Activated CD4-positive, alpha-beta T cell treated with anti-CD3 and anti-CD28 coated beads, Interleukin-2, amount 10 ng/mL, durations not matched to agents 7 days and 5 days (primary cell): Measurements from ENCODE around the gene ICOS. TPM values are rescaled to one million over a fixed set of nuclear protein-coding genes. Genes with fewer than 3 reads are reported as not detected.
A peak's percentile ranks its signal among the peaks of the same experiment; 100 is the strongest.

Source experiments
- CTCF ChIA-PET: fragments of 350-600 bp; sonication (Branson Sonifier 250); formaldehyde crosslinking; loops from one replicate; lab custom pipeline; 2021; ENCODE audit warnings: antibody characterized with exemption; lab: Charles Lee
- POLR2A ChIA-PET: fragments of 350-600 bp; sonication (Branson Sonifier 250); formaldehyde crosslinking; loops from one replicate; lab custom pipeline; 2021; ENCODE audit warnings: antibody characterized with exemption; lab: Charles Lee
- DNase-seq: peaks from one replicate; pipeline ENCODE4 v3.0.0-alpha.2; 2020
- H3K27ac Mint-ChIP-seq: one replicate; pipeline ENCODE4 v1.8.0; 2021; ENCODE audit warnings: mild to moderate bottlenecking, moderate library complexity, mixed read lengths
- H3K27me3 Mint-ChIP-seq: one replicate; pipeline ENCODE4 v1.8.0; 2021; ENCODE audit warnings: mixed read lengths
- H3K36me3 Mint-ChIP-seq: one replicate; pipeline ENCODE4 v1.8.0; 2021; ENCODE audit warnings: low read depth, mixed read lengths
- H3K4me1 Mint-ChIP-seq: one replicate; pipeline ENCODE4 v1.8.0; 2021; ENCODE audit warnings: mixed read lengths
- H3K4me3 Mint-ChIP-seq: one replicate; pipeline ENCODE4 v1.8.0; 2021; ENCODE audit warnings: mild to moderate bottlenecking, moderate library complexity, mixed read lengths
- H3K9me3 Mint-ChIP-seq: one replicate; pipeline ENCODE4 v1.8.0; 2021; ENCODE audit warnings: mixed read lengths
- total RNA-seq, 2 experiments: library from RNA; stranded (reverse); gene quantifications; one replicate each; pipeline ENCODE4 v1.2.3, GENCODE V29; 2021

Gene ICOS, protein sequence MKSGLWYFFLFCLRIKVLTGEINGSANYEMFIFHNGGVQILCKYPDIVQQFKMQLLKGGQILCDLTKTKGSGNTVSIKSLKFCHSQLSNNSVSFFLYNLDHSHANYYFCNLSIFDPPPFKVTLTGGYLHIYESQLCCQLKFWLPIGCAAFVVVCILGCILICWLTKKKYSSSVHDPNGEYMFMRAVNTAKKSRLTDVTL
- total RNA-seq, result 10 to 100 TPM; 52.0 to 63.6 TPM

DNA sequence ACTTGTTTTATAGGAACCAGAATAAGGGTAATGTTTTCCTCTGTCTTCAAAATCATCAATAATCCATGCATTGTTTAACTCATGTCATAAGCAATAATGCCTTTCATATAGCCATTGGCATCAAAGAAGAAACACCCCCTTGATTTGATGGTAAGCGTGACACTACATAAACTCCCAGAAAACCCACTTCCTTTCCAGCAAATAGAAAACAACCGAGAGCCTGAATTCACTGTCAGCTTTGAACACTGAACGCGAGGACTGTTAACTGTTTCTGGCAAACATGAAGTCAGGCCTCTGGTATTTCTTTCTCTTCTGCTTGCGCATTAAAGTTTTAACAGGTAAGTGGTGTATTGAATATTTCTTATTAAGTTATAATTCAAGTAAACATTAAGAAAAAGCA is at the start of gene ICOS:
ICOS (plus strand) TSS at position 229 of the 400 bp plus-strand sequence; CDS start at position 281, 52 bp downstream.
- H3K4me1 Mint-ChIP-seq, result peaks cover 55% of the 10 kb centered on the region
- H3K27me3 Mint-ChIP-seq, result no peaks in the 10 kb centered on the region
- POLR2A ChIA-PET, result no interaction called here
- CTCF ChIA-PET, result interaction anchor here (0.9 to 1.9 kb wide), 2 partner anchors 22 to 124 kb away, joined by 3 read pairs; no protein-coding TSS in a partner anchor
- peak within 1 kb of the TSS; percentile 93 for H3K27ac Mint-ChIP-seq
- peak within 1 kb of the TSS; percentile 90 for H3K4me3 Mint-ChIP-seq
- H3K36me3 Mint-ChIP-seq, result peaks cover 48% of the 10 kb centered on the region
- peak; percentile 76 for DNase-seq
- H3K9me3 Mint-ChIP-seq, result no peaks in the 10 kb centered on the region

DNA sequence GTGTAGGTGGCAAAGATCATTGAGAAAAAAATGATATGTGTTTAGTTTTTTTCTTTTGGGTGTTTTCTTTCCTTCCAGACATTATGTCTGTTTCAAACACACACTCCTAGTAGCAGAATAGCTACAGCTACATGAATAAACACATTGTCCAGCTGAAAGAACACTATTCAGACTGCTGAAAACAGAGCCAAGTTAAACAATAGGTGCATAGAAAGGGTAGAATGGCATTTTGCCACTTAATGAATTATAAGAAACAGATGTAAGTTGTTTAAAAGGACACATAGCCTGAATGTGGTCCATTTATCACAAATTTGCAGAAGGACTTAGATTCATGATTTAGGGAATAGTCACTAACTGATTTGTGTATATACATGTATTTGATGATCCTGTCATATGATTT is 48.9 kb upstream of the ICOS start:
- ChIA-PET POLR2A (no interaction called here), CTCF (interaction anchor here (0.5 to 3.0 kb wide), 8 partner anchors 11 to 128 kb away, joined by 3 to 20 read pairs (median 4); partner anchors contain the start of gene CTLA4)
- Mint-ChIP-seq H3K4me3 (no peak overlapping the region), H3K9me3 (peaks cover 6% of the 10 kb centered on the region), H3K27ac (no peak overlapping the region), H3K36me3 (peaks cover 4% of the 10 kb centered on the region), H3K27me3 (no peaks in the 10 kb centered on the region), H3K4me1 (peaks cover 49% of the 10 kb centered on the region)
- no peak for DNase-seq

DNA sequence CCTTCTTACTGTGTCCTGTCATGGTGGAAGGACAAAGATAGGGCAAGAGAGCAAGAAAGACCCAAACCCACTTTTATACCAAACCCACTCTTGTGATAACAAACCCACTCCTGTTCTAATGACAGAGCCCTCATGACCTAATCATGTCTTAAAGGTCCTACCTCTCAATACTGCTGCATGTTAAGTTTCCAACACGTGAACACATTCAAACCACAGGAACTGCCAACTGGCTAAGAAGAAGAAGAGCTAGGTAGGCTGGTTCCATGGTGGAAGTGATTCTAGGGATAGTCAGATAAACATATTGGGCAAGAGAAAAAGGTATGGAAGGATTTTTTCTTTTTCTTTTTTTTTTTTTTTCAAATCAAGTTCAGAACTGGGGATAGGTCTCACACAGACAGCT is 47.0 kb upstream of the ICOS start:
- no peak for DNase-seq
- ChIA-PET POLR2A (interaction anchor here (1.1 kb wide), 1 partner anchor 18 kb away, joined by 3 read pairs; no protein-coding TSS in a partner anchor), CTCF (interaction anchor here (0.6 to 2.7 kb wide), 6 partner anchors 12 to 641 kb away, joined by 3 to 13 read pairs (median 4); no protein-coding TSS in a partner anchor)
- no peak overlapping the region for H3K27ac Mint-ChIP-seq
- H3K27me3 Mint-ChIP-seq, result no peaks in the 10 kb centered on the region
- H3K4me3 Mint-ChIP-seq, result no peak overlapping the region
- H3K4me1 Mint-ChIP-seq, result peaks cover 61% of the 10 kb centered on the region
- peaks cover 6% of the 10 kb centered on the region for H3K36me3 Mint-ChIP-seq
- peaks cover 6% of the 10 kb centered on the region for H3K9me3 Mint-ChIP-seq

DNA sequence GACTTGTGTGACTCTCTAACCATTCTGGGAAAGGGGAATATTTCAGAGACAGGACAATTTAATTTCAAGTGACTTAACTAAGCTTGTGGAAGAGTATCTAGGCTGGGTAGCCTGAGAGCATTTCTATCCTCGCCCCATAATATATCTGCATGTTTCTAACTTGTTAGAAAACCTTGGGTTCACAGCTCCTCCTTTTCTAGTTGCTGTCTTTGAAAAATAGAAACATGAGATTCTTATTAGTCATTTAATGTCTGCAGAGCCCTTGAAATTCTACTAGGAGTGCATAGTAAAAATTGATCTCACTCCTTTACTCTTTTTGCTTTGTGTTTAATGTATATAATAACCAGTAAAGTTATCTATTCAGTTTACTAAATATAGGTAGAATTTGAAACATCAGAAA is 46.6 kb upstream of the ICOS start:
- Mint-ChIP-seq H3K27ac (no peak overlapping the region), H3K4me3 (no peak overlapping the region), H3K27me3 (no peaks in the 10 kb centered on the region), H3K9me3 (peaks cover 6% of the 10 kb centered on the region), H3K36me3 (peaks cover 6% of the 10 kb centered on the region), H3K4me1 (peaks cover 64% of the 10 kb centered on the region)
- CTCF ChIA-PET, result interaction anchor here (0.6 to 2.7 kb wide), 6 partner anchors 12 to 641 kb away, joined by 3 to 13 read pairs (median 4); no protein-coding TSS in a partner anchor
- POLR2A ChIA-PET, result interaction anchor here (1.1 kb wide), 1 partner anchor 18 kb away, joined by 3 read pairs; no protein-coding TSS in a partner anchor
- no peak for DNase-seq

DNA sequence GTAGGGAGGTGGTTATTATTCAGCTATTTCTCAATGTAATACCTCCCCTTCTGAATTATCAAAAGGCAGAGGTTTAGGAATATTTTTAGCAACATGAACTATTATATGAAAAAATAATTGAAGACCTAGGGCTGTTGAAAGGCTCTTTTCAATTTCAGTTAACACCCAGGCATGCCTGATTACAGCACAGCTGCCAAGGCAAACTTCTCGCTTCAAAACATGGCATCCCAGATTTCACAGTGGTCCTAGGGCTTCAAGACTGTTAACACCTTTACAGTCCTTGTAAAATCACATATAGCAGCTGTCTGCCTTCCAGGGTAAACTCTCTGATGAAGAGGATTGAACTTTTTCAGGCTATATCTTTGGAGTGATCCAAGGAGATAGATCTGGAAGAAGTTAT is 45.8 kb upstream of the ICOS start:
- Mint-ChIP-seq H3K27ac (peak overlapping the region; percentile 22), H3K36me3 (peaks cover 6% of the 10 kb centered on the region), H3K27me3 (no peaks in the 10 kb centered on the region), H3K4me1 (peaks cover 63% of the 10 kb centered on the region), H3K9me3 (peaks cover 6% of the 10 kb centered on the region), H3K4me3 (no peak overlapping the region)
- DNase-seq, result no peak
- ChIA-PET CTCF (interaction anchor here (1.0 to 2.7 kb wide), 6 partner anchors 13 to 57 kb away, joined by 3 to 13 read pairs (median 5); partner anchors contain the start of gene CTLA4), POLR2A (no interaction called here)

DNA sequence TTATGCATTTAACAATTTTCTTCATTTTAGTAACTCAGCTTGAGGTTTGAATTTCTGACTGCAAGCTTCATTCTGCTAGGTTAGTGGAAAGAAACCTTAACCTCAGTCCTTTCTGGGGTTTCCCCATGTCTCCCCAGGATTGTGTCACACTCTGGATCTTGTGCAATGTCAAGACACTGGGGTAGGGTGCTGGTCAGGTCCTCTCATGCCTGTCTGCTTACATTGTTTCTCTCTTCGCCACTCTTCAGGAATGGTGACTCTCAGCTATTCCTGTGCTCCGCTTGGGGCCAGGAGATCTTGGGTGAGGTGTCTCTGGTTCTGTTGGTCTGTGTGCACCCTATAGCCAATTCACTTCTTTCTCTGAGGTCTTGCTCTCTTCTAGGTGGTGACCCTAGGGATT is 45.1 kb upstream of the ICOS start:
- ChIA-PET POLR2A (no interaction called here), CTCF (interaction anchor here (0.6 to 2.7 kb wide), 6 partner anchors 14 to 676 kb away, joined by 3 to 13 read pairs (median 4); partner anchors contain the start of gene CTLA4)
- Mint-ChIP-seq H3K4me3 (no peak overlapping the region), H3K36me3 (peaks cover 6% of the 10 kb centered on the region), H3K27me3 (no peaks in the 10 kb centered on the region), H3K27ac (no peak overlapping the region), H3K9me3 (peaks cover 6% of the 10 kb centered on the region), H3K4me1 (peaks cover 56% of the 10 kb centered on the region)
- peak; percentile 42 for DNase-seq

DNA sequence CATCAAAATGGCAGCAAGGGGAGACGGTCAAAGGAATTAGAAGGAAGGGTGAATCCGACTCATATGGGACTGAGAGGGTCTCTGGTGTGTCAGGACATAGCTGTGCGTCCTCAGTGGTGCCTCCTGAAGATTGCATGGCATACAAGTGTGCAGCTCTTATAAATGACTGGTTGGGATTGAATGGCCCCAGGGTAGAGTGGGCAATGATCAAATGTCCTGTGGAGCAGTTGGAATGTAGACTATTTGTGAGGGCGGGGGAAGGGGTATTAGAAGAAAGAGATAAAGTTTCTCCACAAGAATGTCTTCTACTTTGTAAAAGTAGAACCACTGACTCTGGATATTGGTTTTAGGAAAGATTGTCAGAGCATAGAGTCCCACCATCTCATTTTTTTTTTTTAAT is 44.4 kb upstream of the ICOS start:
- peaks cover 56% of the 10 kb centered on the region for H3K4me1 Mint-ChIP-seq
- no peak overlapping the region for H3K4me3 Mint-ChIP-seq
- peaks cover 6% of the 10 kb centered on the region for H3K9me3 Mint-ChIP-seq
- CTCF ChIA-PET, result interaction anchor here (0.8 to 1.2 kb wide), 2 partner anchors 18 to 59 kb away, joined by 3 read pairs; no protein-coding TSS in a partner anchor
- peaks cover 10% of the 10 kb centered on the region for H3K36me3 Mint-ChIP-seq
- no peak for DNase-seq
- POLR2A ChIA-PET, result no interaction called here
- H3K27me3 Mint-ChIP-seq, result no peaks in the 10 kb centered on the region
- no peak overlapping the region for H3K27ac Mint-ChIP-seq

DNA sequence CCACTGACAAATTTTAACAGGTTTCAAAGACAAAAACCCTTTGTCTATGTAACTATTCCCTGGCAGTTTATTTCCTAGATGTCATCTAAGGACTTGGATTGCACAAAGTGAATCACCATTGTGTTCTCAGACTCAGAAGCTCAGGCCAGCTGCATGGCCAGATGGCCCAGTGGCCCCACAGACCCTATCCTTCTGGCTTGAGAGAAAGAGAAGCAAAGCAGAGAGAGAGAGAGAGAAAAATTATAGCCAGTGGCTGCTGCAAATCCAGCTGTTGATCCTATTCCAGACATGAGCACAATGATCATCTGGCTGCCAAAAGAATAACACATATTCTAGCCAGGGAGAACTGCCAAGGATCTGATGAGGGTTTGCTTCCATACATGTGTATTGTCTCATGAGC is 43.2 kb upstream of the ICOS start:
- Mint-ChIP-seq H3K4me1 (peaks cover 60% of the 10 kb centered on the region), H3K27me3 (no peaks in the 10 kb centered on the region), H3K36me3 (peaks cover 13% of the 10 kb centered on the region), H3K4me3 (no peak overlapping the region), H3K9me3 (peaks cover 9% of the 10 kb centered on the region), H3K27ac (peak overlapping the region; percentile 2)
- DNase-seq, result no peak
- ChIA-PET CTCF (interaction anchor here (0.7 to 1.7 kb wide), 4 partner anchors 14 to 121 kb away, joined by 3 to 5 read pairs (median 4); no protein-coding TSS in a partner anchor), POLR2A (no interaction called here)

DNA sequence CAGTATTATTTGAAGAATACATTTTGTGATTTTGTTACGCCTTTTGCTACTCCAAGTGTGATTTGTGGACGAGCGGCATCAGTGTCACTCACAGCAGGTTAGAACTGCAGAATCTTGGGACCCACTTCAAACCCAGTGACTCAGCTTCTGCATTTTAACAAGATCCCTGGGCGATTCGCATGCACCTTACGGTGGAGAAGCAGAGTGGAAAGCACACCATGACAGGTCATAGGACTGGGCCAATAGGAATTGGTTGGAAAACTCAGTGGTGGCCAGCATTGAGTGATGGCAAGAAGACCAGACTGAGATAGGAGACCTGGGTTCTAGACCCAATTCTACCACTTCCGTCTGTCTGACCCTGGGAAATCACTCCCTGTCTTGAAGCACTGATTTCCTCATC is 42.7 kb upstream of the ICOS start:
- ChIA-PET CTCF (interaction anchor here (0.7 to 1.7 kb wide), 4 partner anchors 13 to 120 kb away, joined by 3 to 5 read pairs (median 4); no protein-coding TSS in a partner anchor), POLR2A (no interaction called here)
- no peak for DNase-seq
- H3K27ac Mint-ChIP-seq, result peak overlapping the region; percentile 74
- peaks cover 15% of the 10 kb centered on the region for H3K36me3 Mint-ChIP-seq
- H3K4me1 Mint-ChIP-seq, result peaks cover 61% of the 10 kb centered on the region
- no peak overlapping the region for H3K4me3 Mint-ChIP-seq
- H3K9me3 Mint-ChIP-seq, result peaks cover 10% of the 10 kb centered on the region
- H3K27me3 Mint-ChIP-seq, result no peaks in the 10 kb centered on the region

DNA sequence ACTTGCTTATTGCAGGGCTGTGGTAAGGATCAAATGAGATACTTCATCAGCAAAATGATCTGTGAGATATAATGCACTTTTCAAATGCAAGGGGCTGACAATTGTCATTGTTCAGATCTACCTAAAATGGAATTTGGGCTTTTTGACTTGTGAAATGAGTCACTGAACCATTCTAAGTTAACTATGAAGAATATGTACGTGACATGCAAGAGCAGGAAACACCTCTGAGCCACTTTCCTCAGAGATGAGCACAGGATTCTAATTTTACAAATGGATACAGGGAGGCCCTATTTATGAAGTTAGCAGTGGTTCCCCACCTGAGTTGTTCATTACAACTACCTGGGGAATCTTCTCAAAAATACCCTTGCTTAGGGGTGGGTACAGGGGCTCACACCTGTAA is 42.3 kb upstream of the ICOS start:
- Mint-ChIP-seq H3K4me3 (no peak overlapping the region), H3K9me3 (peaks cover 12% of the 10 kb centered on the region), H3K36me3 (peaks cover 17% of the 10 kb centered on the region), H3K27ac (peak overlapping the region; percentile 74), H3K4me1 (peaks cover 61% of the 10 kb centered on the region), H3K27me3 (no peaks in the 10 kb centered on the region)
- POLR2A ChIA-PET, result no interaction called here
- CTCF ChIA-PET, result interaction anchor here (0.9 to 1.7 kb wide), 5 partner anchors 8 to 120 kb away, joined by 3 to 6 read pairs (median 4); no protein-coding TSS in a partner anchor
- DNase-seq, result no peak

DNA sequence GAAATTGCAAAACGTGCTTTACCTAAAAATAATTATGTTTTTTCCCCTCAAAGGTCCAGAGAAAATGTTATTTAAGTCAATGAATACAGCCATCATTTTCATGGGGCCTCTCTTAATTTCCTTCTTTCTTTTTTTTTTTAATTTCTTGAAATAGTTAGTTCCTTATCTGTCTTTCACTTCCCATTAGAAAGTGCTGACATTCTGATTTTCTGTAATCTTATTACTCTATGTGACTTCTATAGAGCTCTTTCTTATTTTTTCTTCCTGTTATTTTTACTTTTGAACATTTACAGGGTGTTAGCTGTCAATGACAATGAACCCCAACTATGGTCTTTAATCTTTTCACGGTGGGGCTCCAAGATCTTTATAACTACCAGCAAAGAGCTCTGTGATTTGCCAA is 39.0 kb upstream of the ICOS start:
- Mint-ChIP-seq H3K27me3 (no peaks in the 10 kb centered on the region), H3K4me1 (peaks cover 35% of the 10 kb centered on the region), H3K36me3 (peaks cover 29% of the 10 kb centered on the region), H3K9me3 (peaks cover 25% of the 10 kb centered on the region), H3K4me3 (no peak overlapping the region), H3K27ac (no peak overlapping the region)
- ChIA-PET CTCF (interaction anchor here (1.0 to 1.6 kb wide), 7 partner anchors 12 to 659 kb away, joined by 3 to 5 read pairs (median 3); no protein-coding TSS in a partner anchor), POLR2A (no interaction called here)
- DNase-seq, result no peak

DNA sequence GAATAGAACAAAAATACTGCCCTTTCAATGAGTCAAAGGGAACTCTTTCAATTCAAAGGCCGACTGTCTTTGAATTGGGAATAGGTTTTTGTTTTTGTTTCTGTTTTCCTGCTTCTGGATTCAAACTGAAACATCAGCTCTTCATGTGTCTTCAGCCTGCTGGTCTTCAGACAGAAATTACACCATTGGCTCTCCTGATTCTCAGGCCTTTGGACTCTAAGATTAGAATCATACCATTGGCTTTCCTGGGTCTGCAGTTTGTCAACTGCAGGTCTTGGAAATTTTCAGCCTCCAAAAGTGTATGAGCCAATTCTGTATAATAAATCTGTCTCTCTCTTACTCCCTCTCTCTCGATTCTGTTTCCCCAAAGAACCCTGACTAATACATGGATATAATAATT is 37.9 kb upstream of the ICOS start:
- Mint-ChIP-seq H3K4me1 (peaks cover 31% of the 10 kb centered on the region), H3K27ac (no peak overlapping the region), H3K9me3 (peaks cover 27% of the 10 kb centered on the region), H3K4me3 (no peak overlapping the region), H3K36me3 (peaks cover 31% of the 10 kb centered on the region), H3K27me3 (no peaks in the 10 kb centered on the region)
- CTCF ChIA-PET, result interaction anchor here (1.0 to 1.6 kb wide), 5 partner anchors 11 to 661 kb away, joined by 3 to 5 read pairs (median 3); no protein-coding TSS in a partner anchor
- DNase-seq, result no peak
- POLR2A ChIA-PET, result interaction anchor here (0.9 kb wide), 1 partner anchor 31 kb away, joined by 3 read pairs; the partner anchor contains the start of gene CTLA4

DNA sequence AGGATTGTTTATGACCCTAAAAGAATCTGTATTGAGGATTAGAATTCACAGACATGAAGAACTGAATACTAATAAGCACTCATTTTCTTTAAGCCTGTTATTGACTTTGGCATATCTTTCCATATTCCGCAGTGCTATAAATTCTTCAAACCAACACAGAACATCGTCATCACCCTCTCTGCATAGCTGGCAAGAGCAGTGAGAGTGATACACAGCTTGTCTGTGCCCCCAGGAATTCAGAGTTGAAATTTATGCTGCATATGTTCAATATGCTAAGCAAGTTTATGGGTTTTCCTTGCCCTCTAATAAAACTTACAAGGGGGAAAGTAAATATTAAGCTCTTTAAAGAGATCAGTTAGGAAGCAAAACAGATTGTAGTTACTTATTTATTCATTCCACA is 36.3 kb upstream of the ICOS start:
- peaks cover 34% of the 10 kb centered on the region for H3K9me3 Mint-ChIP-seq
- H3K27ac Mint-ChIP-seq, result no peak overlapping the region
- H3K4me1 Mint-ChIP-seq, result peaks cover 19% of the 10 kb centered on the region
- no peak overlapping the region for H3K4me3 Mint-ChIP-seq
- CTCF ChIA-PET, result interaction anchor here (0.5 to 3.0 kb wide), 6 partner anchors 10 to 824 kb away, joined by 3 to 13 read pairs (median 4); no protein-coding TSS in a partner anchor
- peaks cover 35% of the 10 kb centered on the region for H3K36me3 Mint-ChIP-seq
- POLR2A ChIA-PET, result no interaction called here
- no peak for DNase-seq
- no peaks in the 10 kb centered on the region for H3K27me3 Mint-ChIP-seq
